GM12865 (cell line): ENCODE measurements around the gene MICAL2.

Experiments
- DNase-seq: peaks from one replicate; pipeline ENCODE4 v3.0.0; 2010; ENCODE audit warnings: low read depth
- H3K4me3 ChIP-seq: 2 replicates; pipeline ENCODE4 v1.5.1; 2011; ENCODE audit warnings: mild to moderate bottlenecking, low read depth, low read length, control low read depth
- CTCF ChIP-seq: IDR thresholded peaks from 2 replicates; pipeline ENCODE4 v1.5.1; 2011; ENCODE audit warnings: low read length, control low read depth, low read depth, inconsistent platforms; ENCODE audit not compliant: insufficient read depth; ENCODE audit errors: missing control alignments

Gene MICAL2

DNA sequence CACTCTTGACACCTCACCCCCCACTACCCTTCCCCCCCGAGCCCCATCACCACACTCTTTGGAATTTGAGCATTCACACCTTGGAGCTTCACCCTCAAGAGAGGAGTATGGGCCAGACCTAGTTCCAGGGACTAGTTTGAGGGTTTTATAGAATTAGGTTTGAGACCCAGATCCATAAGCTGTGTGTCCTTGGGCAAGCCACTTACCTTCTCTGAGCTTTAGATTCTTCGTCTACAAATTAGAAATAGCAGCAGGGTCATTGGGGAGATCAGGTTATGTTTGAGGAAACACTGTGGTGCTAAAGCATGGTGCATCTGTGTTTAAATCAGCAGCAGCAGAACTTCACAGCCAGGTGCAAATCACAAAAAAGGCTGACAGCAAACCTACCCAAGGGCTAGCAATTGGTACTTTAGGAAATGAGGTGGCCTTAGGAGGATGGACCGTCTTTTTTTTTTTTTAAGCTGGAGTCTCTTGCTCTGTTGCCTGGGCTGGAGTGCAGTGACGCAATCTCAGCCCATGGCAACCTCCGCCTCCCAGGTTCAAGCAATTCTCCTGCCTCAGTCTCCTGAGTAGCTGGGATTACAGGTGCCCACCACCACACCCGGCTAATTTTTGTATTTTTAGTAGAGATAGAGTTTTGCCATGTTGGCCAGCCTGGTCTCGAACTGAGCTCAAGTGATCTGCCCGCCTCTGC, 114.8 kb downstream of the MICAL2 start:
- no peak overlapping the region for H3K4me3 ChIP-seq
- TF ChIP-seq CTCF = no peak
- no peak for DNase-seq

DNA sequence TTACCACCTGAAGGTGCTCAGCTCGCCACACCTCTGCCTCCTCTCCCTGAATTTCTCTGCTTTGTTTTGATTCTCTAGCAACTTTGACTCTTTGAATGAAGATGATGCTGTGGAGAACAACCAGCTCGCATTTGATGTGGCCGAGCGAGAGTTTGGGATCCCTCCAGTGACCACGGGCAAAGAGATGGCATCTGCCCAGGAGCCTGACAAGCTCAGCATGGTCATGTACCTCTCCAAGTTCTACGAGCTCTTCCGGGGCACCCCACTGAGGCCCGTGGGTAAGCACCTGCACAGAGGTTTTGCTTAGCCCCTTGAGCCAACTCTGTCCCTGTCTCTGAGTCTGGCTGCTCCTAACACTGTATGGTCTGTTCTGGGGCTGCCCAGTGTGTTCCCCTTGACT, 115.7 kb downstream of the MICAL2 start:
- no peak for TF ChIP-seq CTCF
- DNase-seq = no peak
- no peak overlapping the region for H3K4me3 ChIP-seq

DNA sequence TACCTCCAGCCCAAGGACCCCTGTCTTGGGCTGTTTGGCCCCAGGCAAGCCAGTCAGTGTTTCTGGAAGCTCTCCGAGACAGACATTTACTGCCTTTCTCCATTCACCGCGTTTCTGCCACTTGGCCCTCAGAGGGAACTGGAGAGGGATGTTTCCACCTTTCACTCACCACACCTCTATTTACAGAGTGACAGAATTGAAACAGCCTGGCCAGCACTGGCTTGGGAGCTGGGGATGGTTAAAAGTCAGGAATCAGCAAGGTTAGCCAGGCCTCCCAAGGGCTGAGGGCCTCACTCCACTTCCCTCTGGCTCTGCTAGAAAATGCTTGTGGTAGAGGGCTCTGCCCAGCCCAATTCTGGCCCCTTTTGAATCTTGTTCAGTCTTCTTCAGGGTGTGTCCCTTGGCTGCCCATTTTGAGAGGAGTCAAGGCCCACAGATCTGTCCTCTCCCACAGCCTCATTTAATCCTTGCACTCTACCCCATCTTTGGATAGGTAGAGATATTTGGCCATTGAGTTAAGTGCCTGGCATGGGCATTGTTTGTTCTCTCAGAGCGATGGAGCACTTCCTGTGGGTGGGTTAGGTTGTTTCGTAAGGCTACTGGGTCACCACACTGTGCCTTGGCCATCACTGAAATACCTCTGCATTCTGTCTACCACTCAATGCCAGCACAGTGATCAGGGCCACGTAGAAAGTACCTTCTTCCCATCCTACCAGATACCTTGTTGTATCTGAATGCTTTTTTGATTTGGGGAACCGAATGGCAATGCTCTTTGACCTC, 119.2 kb downstream of the MICAL2 start:
- DNase-seq = no peak
- no peak overlapping the region for H3K4me3 ChIP-seq
- TF ChIP-seq CTCF = no peak

GRCh38 chr11:12232160-12232559, 121.8 kb downstream of the MICAL2 start:
- TF ChIP-seq CTCF = no peak
- no peak overlapping the region for H3K4me3 ChIP-seq
- no peak for DNase-seq

DNA sequence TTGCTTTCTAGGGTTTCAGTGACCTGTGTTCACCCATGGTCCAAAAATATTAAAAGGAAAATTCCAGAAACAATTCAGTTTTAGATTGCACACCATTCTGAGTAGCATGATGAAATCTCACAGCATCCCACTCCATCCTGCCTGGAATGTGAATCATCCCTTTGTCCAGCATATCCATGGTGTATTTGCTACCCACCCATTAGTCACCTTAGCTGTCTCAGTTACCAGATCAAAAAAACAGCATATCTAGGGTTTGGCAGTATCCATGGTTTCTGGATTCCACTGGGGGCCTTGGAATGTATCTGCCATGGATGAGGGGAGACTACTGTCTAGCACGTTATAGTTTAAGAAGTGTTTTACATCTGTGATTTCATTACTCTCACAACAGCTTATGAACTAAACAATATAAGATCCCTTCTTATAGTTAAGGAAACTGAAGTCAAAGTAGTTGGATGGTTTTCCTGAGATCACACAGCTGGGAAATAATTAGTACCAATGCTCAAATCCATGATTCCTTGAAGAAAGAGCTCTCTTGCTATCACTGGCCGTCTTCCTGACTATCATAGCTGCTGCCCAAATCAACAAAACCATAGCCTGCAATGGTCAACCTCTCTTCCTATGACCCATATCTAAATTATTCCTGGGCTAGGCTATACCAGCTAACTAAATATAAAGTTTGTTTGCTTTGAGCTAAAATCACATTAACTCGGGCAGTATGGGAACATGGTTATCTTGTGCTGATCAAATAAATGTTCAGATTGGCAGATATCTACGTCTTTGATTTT, 122.6 kb downstream of the MICAL2 start:
- no peak overlapping the region for H3K4me3 ChIP-seq
- no peak for TF ChIP-seq CTCF
- no peak for DNase-seq

DNA sequence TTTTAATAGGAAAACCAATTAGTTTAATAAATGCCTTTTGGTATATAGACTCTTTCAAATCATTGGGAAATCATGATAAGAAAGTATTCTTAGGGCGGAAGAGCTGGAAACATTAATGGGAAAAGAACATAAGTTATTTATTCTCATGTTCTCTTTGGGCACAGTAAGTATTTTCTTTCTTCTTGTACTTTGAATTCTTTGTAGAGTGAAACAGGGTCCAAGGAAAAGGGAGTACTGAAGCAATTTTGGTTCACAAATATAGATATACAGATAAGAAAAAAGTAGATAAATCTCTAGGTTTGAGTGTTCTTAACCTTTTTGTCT, 123.2 kb downstream of the MICAL2 start:
- DNase-seq = no peak
- no peak for TF ChIP-seq CTCF
- H3K4me3 ChIP-seq = no peak overlapping the region
